NCI-H2029 (cell line): ENCODE results near the gene MSL3B.

Experiments
- DNase-seq: peaks from one replicate; lab custom pipeline; 2025; lab: John Stamatoyannopoulos, UW

The MSL3B gene

DNA sequence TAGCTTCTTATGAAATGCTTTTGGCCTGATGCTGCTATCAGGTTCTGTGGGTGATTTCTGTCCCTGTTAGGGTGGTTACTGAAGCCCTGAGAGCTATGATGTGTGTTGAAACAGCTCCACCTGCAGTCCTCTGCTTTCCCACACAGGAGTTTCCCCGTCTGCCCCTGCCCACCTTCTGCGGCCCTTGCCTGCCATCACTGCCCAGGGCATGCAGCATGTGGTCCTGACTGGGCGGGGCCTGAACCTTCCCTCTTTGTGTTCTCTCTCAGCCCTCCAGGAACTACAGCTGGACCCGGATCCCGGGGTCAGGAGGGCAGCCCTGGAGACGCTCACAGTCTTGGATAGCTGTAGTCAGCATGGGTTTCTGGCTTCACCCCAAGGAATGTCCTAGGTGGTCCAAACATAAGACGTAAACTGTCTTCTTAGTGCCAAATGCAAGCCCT, 35.3 kb downstream of the MSL3B start:
- DNase-seq, result no peak

- DNase-seq, result no peak
Measured at GRCh38 chr2:233832414-233832813, 35.8 kb downstream of the MSL3B start.

- DNase-seq, result no peak
Measured at GRCh38 chr2:233831861-233832260, 36.3 kb downstream of the MSL3B start.

- DNase-seq, result no peak
Measured at GRCh38 chr2:233831011-233831721, 37.0 kb downstream of the MSL3B start.

DNA sequence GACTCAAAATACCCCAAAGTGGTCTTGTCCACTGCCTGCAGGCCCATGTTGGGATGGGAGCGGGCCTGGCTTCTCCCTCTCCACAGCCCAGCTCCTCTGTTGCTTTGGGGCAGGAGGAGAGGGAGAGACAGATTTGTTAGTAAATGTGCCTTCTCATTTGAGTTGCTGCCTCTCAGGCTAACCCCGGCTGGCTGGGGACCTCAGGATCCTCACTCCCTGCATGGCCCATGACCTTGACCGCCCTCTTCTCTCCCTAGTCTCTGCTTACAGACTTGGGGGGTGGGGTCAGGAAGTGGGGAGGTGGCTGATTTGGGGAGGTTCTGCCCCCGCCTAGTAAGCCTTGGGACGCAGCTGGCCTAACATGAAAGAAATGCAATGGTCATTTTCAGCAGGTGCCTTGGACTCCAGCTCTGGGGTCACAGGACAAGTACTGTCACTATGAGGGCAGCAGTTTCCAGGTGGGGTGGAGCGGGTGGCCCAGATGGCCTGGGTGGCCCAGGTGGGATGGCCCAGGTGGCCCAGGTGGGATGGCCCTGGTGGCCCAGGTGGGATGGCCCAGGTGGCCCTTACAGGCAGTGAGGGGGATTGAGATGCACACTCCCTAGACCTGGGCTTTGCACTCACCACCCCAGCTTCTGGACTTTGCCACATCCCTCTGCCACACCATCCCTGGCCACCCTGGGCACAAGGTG, 37.9 kb downstream of the MSL3B start:
- no peak for DNase-seq

- no peak for DNase-seq
Measured at GRCh38 chr2:233829193-233830110, 38.7 kb downstream of the MSL3B start.

- DNase-seq, result no peak
Measured at GRCh38 chr2:233828546-233829192, 39.5 kb downstream of the MSL3B start.

GRCh38 chr2:233824373-233824772, 43.8 kb downstream of the MSL3B start:
- no peak for DNase-seq

GRCh38 chr2:233823731-233824121, 44.5 kb downstream of the MSL3B start:
- no peak for DNase-seq

DNA sequence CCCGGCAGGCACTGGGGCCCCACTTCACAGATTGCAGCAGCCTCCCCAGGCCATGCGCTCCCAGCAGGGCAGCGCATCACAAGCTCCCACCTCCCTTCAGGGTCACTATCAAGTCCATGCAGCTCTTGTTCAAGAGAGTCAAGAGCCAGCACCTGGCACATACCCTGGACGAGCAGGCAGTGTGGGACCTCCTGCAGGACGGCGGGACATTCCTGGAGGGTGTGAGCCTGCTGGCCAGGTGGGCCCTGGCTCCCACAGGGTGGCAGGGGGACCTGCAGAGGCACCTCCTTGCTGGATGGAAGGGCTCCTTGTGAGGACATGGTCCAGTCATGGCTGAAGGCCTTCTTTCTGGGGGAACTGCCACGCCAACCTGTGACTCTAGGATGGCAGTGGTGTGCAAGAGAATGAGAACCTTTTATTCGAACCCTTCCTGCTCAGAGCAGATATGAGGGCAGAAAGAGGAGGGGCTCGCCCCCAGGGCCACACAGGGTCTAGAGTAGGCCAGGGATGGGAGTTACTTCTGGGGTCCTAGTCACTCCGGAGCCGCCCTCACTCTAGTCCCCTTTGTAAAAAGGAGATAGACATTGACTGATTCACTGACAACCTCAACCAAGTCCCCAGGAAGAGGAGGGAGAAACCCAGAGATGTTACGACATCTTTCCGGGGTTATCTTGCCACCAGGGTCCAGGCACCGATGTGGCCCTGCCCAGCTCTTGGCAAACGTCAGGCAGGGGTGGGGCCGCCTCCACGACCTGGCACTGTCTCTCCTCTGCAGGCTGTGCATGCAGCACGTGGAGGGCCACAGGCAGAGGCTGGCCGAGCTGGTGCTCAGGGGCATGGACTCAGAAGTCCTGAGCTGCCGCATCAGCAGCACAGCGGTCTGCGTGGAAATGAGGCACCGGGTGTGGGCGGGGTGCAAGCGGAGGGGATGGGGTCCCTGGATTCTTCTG, 45.1 kb downstream of the MSL3B start:
- DNase-seq, result no peak

DNA sequence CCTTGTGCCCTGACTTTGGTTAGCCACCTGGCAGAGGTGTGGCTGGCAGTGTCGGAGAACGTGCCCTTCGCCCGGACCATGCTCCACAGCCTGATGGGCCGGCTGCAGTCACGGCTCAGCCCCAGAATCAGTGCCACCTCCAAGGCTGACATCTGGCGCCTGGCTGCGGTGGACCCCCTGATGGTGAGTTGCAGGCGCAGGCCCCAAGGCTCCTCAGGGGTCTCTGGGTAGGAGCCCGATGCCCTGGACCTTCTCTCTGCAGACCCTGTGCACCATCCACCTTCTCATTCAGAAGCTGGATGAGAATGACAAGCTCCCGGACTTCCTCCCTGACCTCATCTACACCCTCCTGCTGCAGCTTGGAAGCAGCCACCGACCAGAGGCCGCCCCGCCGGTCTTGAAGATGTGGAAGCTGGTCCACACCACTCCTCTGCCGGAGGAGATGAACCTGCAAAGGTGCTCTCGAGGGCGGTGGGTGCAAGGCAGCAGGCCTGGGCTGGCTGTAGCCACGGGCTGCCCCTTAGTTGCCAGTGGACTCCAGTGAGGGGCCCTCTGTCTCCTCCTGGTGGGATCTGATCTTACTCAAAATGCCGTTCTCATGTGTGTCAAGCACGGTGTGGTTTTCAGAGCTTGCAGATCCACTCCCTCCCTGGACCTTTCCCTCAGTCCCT, 46.0 kb downstream of the MSL3B start:
- DNase-seq, result no peak

DNA sequence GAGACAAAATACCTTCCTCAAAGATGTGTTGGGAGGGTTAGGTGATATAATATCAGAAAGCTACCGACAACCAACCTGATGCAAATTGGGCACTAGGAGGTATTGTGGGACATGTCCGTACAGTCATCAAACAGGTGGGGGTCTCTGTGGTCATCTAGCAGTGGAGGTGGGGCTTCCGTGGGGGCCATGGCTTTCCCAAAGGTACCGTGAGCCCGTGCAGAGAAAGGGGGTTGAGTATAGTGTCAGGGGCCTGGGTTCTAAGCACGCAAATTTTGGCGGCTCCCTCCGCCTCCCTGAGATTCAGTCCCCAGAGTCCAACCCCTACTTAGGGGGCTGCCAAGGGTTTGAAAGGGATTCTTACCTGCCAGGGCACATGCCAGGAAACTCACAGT, 46.5 kb downstream of the MSL3B start:
- DNase-seq, result no peak

- DNase-seq, result no peak
Measured at GRCh38 chr2:233821196-233821595, 47.0 kb downstream of the MSL3B start.

GRCh38 chr2:233820774-233821105, 47.4 kb downstream of the MSL3B start:
- DNase-seq, result no peak

GRCh38 chr2:233819884-233820773, 48.1 kb downstream of the MSL3B start:
- DNase-seq, result no peak

DNA sequence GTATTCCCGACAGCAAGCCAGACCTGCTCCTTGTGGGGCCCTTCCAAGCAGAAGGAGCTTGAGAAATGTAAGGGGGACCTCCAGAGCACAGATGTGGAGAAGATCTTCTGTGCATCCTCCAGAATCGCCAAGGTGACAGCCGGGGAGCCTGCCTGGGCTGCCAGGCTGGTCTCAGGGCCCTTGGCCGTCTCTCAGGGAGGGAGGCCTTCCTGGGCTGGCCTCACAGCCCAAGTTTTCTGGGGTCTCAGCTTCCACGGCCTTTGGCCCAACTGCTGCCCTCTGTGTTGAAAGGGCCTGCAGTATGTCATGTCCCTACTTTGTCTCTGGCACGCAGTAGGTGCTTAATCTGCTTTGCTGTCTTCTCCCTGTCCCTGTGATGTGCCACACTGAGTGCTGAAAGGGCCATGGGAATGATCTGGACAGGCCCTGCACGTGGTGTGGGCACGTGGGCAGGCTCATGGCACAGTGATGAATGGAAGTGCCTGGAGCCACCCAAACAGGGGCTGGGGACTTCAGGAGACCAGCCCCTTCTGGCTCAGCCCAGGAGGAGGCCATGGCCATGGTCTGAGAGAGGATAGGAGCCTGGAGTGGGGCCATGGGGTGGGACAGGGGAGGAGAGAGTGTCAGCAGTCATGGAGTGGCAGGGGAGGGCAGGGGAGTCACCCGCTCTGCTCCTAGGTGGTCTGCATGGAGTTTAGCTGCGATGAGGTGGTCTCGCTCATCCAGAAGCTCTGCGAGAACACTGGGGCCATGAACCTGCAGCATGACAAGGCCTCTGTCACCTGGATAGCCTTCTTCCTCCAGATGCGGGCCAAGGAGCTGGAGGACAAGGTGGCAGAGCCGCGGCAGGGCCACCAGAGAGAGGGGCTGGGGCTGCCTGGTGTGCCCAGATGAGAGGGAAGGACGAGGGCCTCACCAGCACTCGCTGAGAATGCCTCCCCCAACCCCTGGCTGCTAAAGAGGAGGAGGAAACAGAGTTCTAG, 49.3 kb downstream of the MSL3B start:
- no peak for DNase-seq

- no peak for DNase-seq
Measured at GRCh38 chr2:233817995-233818638, 50.1 kb downstream of the MSL3B start.
